ENCODE measurements around the gene MECP2. TPM values are rescaled to one million over a fixed set of nuclear protein-coding genes. Genes with fewer than 3 reads are reported as not detected.
"Not testable (repeated sequence)": the region's sequence is repeated elsewhere in the genome, so short reads cannot be mapped to it uniquely, and the experiment has no call there.

Gene MECP2
- total RNA-seq, 1 donor from 2014 or later, result 10.4 TPM

DNA sequence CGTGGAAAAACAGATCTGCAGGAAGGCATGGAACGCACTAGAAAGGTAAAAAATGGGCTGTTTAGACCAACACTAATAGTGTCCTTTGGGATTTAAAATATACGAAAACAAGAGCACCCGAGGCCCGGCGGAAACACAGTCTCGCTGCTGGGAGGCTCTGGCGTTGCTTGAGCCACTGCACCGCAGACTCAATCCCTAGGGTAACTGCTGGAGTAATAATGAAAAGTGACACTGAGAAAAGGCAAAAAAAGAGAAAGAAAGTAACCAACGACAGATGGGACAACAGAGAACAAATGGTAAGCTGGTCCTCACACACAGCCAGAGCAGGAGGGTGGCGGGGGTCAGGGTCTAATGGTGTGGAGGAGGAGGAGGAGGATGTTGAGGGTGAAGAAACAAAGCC is 93.2 kb downstream of the MECP2 start:
- H3K9ac ChIP-seq (ENCODE audit: low read depth in 1 of 3, low read length in 3 of 3), result no peak overlapping the region

DNA sequence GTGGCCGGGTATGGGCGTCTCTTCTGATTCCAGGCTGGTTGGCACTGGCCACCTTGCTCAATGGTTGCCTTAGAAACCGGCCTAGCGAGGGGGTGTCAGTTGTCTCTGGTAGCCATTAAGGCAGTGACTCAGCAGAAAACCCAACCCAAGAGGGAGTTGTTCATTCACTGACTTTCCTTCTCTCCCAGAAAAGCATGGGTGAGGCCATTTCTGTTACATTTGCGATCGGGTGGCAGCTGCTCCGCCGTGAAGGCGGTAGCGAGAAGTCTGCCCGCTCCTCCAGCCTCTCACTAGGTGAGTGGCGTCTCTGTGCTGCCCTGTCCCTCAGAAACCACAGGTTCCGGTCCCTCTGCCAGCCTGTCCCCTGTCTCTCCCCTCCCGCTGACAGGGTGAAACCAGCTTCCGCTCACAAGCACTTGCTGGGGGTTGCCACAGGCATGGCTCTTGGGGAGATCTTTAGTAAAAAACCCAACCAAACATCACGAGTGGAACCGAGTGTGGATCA is 95.2 kb downstream of the MECP2 start:
- Histone ChIP-seq H3K27ac (ENCODE audit: low read depth, low read length) (no peak overlapping the region), H3K4me3 (ENCODE audit: low read length in 3 of 3) (peak overlapping the region in 1 of 3 donors; percentile 38), H3K9ac (ENCODE audit: low read depth in 1 of 3, low read length in 3 of 3) (peak overlapping the region in 1 of 3 donors; percentile 25), H3K36me3 (ENCODE audit: control insufficient read depth in 3 of 3, insufficient read depth in 3 of 3, low read length in 3 of 3) (no peaks in the 10 kb centered on the region), H3K4me1 (ENCODE audit: control insufficient read depth in 3 of 3, insufficient read depth in 3 of 3, low read length in 3 of 3) (peaks cover 0 to 3% (median 3%) of the 10 kb centered on the region in 3 donors), H3K9me3 (ENCODE audit: control insufficient read depth in 3 of 3, low read length in 3 of 3) (no peaks in the 10 kb centered on the region), H3K27me3 (ENCODE audit: control insufficient read depth in 3 of 3, insufficient read depth in 3 of 3, low read length in 3 of 3) (peaks cover 0 to 5% (median 0%) of the 10 kb centered on the region in 3 donors)

More for the DNA sequence above, 93.2 kb downstream of the MECP2 start:
- peaks cover 0 to 5% (median 0%) of the 10 kb centered on the region in 3 donors for H3K27me3 ChIP-seq (ENCODE audit: control insufficient read depth in 3 of 3, insufficient read depth in 3 of 3, low read length in 3 of 3)
- no peaks in the 10 kb centered on the region for H3K9me3 ChIP-seq (ENCODE audit: control insufficient read depth in 3 of 3, low read length in 3 of 3)
- H3K36me3 ChIP-seq (ENCODE audit: control insufficient read depth in 3 of 3, insufficient read depth in 3 of 3, low read length in 3 of 3), result no peaks in the 10 kb centered on the region
- no peak overlapping the region for H3K27ac ChIP-seq (ENCODE audit: low read depth, low read length)
- no peak overlapping the region for H3K4me3 ChIP-seq (ENCODE audit: low read length in 3 of 3)
- H3K4me1 ChIP-seq (ENCODE audit: control insufficient read depth in 3 of 3, insufficient read depth in 3 of 3, low read length in 3 of 3), result peaks cover 0 to 3% (median 3%) of the 10 kb centered on the region in 3 donors

DNA sequence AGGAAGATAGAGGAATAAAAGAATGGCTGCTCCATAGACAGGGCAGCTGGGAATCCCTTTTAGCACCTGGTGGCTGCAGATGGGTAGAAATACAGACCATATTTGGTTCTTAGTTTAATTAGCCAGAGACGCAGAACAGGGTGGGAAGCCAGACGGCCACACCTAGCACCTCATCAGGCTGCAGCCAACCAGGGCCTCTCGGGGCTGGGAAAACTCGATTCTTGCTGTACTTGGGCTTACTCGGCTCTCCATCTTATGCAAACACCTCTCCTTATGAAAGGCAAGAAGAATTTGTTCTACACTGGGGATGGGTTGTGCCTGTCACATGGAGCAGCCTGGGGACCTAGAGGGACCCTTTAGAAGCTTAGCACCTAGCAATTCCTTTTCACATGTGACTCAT is 97.5 kb downstream of the MECP2 start:
- Histone ChIP-seq H3K9me3 (ENCODE audit: control insufficient read depth in 3 of 3, low read length in 3 of 3) (no peaks in the 10 kb centered on the region), H3K9ac (ENCODE audit: low read depth in 1 of 3, low read length in 3 of 3) (no peak overlapping the region), H3K36me3 (ENCODE audit: control insufficient read depth in 3 of 3, insufficient read depth in 3 of 3, low read length in 3 of 3) (no peaks in the 10 kb centered on the region), H3K4me1 (ENCODE audit: control insufficient read depth in 3 of 3, insufficient read depth in 3 of 3, low read length in 3 of 3) (peaks cover 0 to 3% (median 3%) of the 10 kb centered on the region in 3 donors), H3K27ac (ENCODE audit: low read depth, low read length) (no peak overlapping the region), H3K27me3 (ENCODE audit: control insufficient read depth in 3 of 3, insufficient read depth in 3 of 3, low read length in 3 of 3) (peaks cover 0 to 5% (median 0%) of the 10 kb centered on the region in 3 donors), H3K4me3 (ENCODE audit: low read length in 3 of 3) (no peak overlapping the region)

DNA sequence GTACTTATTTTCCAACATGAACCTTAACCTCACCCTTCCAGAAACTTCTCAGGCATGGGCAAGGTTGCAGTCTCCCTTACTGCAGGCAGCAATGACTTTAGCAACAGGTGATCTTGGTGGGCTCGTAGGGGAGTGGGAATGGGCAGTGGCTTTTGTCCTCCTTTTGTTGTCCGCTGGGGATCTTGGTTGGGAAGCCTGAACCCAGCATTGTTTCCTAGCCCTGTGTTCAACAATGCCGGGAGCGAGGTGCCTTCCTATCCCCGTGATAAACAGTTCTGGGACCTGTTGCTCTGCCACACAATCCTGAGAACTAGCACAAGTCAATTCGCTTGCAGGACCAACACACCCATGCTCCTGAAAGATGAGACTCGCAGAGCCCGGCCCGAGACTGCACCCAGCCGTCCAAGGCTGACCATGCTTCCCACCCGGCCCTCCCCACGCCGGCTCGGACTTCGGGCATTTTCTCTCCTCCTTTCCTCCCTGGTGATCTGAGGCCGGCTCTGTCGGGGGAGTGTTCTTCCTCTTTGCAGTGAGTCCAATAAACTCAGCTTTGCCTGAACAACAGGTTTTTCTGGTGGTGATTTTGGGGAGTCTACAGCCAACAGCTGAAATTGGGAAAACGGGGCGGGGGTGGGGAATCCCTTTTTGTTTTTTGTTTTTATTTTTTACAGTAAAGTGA is 98.0 kb downstream of the MECP2 start:
- Histone ChIP-seq H3K27ac (ENCODE audit: low read depth, low read length) (no peak overlapping the region), H3K4me3 (ENCODE audit: low read length in 3 of 3) (no peak overlapping the region)

GRCh38 chrX:153995504-153995903 is 102.0 kb downstream of the MECP2 start:
- H3K27me3 ChIP-seq (ENCODE audit: control insufficient read depth in 3 of 3, insufficient read depth in 3 of 3, low read length in 3 of 3), result no peaks in the 10 kb centered on the region
- no peak overlapping the region for H3K27ac ChIP-seq (ENCODE audit: low read depth, low read length)
- no peak overlapping the region for H3K9ac ChIP-seq (ENCODE audit: low read depth in 1 of 3, low read length in 3 of 3)
- no peak overlapping the region for H3K4me3 ChIP-seq (ENCODE audit: low read length in 3 of 3)
- no peaks in the 10 kb centered on the region for H3K36me3 ChIP-seq (ENCODE audit: control insufficient read depth in 3 of 3, insufficient read depth in 3 of 3, low read length in 3 of 3)
- no peaks in the 10 kb centered on the region for H3K4me1 ChIP-seq (ENCODE audit: control insufficient read depth in 3 of 3, insufficient read depth in 3 of 3, low read length in 3 of 3)
- H3K9me3 ChIP-seq (ENCODE audit: control insufficient read depth in 3 of 3, low read length in 3 of 3), result no peaks in the 10 kb centered on the region

More for the DNA sequence above, 98.0 kb downstream of the MECP2 start:
- no peak overlapping the region for H3K9ac ChIP-seq (ENCODE audit: low read depth in 1 of 3, low read length in 3 of 3)
- H3K27me3 ChIP-seq (ENCODE audit: control insufficient read depth in 3 of 3, insufficient read depth in 3 of 3, low read length in 3 of 3), result peaks cover 0 to 2% (median 0%) of the 10 kb centered on the region in 3 donors
- peaks cover 0 to 3% (median 3%) of the 10 kb centered on the region in 3 donors for H3K4me1 ChIP-seq (ENCODE audit: control insufficient read depth in 3 of 3, insufficient read depth in 3 of 3, low read length in 3 of 3)
- H3K36me3 ChIP-seq (ENCODE audit: control insufficient read depth in 3 of 3, insufficient read depth in 3 of 3, low read length in 3 of 3), result no peaks in the 10 kb centered on the region
- H3K9me3 ChIP-seq (ENCODE audit: control insufficient read depth in 3 of 3, low read length in 3 of 3), result no peaks in the 10 kb centered on the region

GRCh38 chrX:153994398-153994797 is 103.1 kb downstream of the MECP2 start:
- H3K9me3 ChIP-seq (ENCODE audit: control insufficient read depth in 3 of 3, low read length in 3 of 3); H3K27me3 ChIP-seq (ENCODE audit: control insufficient read depth in 3 of 3, insufficient read depth in 3 of 3, low read length in 3 of 3); H3K9ac ChIP-seq (ENCODE audit: low read depth in 1 of 3, low read length in 3 of 3); H3K36me3 ChIP-seq (ENCODE audit: control insufficient read depth in 3 of 3, insufficient read depth in 3 of 3, low read length in 3 of 3); H3K4me3 ChIP-seq (ENCODE audit: low read length in 3 of 3); H3K27ac ChIP-seq (ENCODE audit: low read depth, low read length); H3K4me1 ChIP-seq (ENCODE audit: control insufficient read depth in 3 of 3, insufficient read depth in 3 of 3, low read length in 3 of 3): not testable (repeated sequence)

DNA sequence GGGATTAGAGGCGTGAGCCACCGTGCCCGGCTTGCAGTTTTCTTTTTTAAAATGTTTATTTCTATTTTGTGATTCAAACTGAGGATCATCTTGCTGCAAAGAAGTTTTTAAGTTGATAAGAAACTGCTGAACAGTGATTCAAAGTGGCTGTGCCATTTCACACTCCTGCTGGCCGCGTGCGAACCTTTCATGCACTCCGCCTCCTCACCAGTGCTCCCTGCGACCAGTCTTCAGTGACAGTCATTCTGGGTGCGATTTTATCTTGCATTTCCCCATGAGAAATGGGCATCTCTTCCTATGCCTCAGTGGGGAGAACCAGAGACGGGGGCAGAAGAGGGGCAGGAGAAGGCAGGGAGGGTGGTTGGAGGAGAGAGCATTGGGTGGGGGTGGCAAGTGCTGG is 103.5 kb downstream of the MECP2 start:
- Histone ChIP-seq H3K4me1 (ENCODE audit: control insufficient read depth in 3 of 3, insufficient read depth in 3 of 3, low read length in 3 of 3) (no peaks in the 10 kb centered on the region), H3K27ac (ENCODE audit: low read depth, low read length) (no peak overlapping the region), H3K36me3 (ENCODE audit: control insufficient read depth in 3 of 3, insufficient read depth in 3 of 3, low read length in 3 of 3) (no peaks in the 10 kb centered on the region), H3K9me3 (ENCODE audit: control insufficient read depth in 3 of 3, low read length in 3 of 3) (no peaks in the 10 kb centered on the region), H3K9ac (ENCODE audit: low read depth in 1 of 3, low read length in 3 of 3) (no peak overlapping the region), H3K4me3 (ENCODE audit: low read length in 3 of 3) (no peak overlapping the region), H3K27me3 (ENCODE audit: control insufficient read depth in 3 of 3, insufficient read depth in 3 of 3, low read length in 3 of 3) (peaks cover 0 to 4% (median 0%) of the 10 kb centered on the region in 3 donors)

DNA sequence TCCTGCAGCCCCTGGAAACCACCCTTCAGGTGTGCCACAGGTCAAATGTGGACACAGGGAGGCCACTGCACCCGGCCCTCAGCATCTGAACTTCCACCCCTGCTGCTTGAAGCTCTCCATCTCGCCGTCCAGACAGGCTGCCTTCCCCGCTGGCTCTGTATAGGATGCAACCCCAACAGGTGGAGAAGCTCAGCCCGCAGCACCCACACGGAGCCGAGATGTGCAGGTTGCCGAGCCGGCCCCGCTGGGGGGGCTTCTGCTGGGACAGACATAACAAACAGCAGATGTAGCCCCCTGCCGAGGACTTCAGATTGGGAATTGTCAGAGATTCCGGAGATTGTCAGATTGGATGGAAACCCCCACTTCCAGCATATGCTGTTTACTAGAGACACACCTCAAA is 104.4 kb downstream of the MECP2 start:
- H3K27me3 ChIP-seq (ENCODE audit: control insufficient read depth in 3 of 3, insufficient read depth in 3 of 3, low read length in 3 of 3), result peaks cover 0 to 4% (median 0%) of the 10 kb centered on the region in 3 donors
- H3K4me3 ChIP-seq (ENCODE audit: low read length in 3 of 3), result no peak overlapping the region
- H3K9ac ChIP-seq (ENCODE audit: low read depth in 1 of 3, low read length in 3 of 3), result no peak overlapping the region
- no peaks in the 10 kb centered on the region for H3K9me3 ChIP-seq (ENCODE audit: control insufficient read depth in 3 of 3, low read length in 3 of 3)
- no peak overlapping the region for H3K27ac ChIP-seq (ENCODE audit: low read depth, low read length)
- H3K36me3 ChIP-seq (ENCODE audit: control insufficient read depth in 3 of 3, insufficient read depth in 3 of 3, low read length in 3 of 3), result no peaks in the 10 kb centered on the region
- no peaks in the 10 kb centered on the region for H3K4me1 ChIP-seq (ENCODE audit: control insufficient read depth in 3 of 3, insufficient read depth in 3 of 3, low read length in 3 of 3)

- H3K9me3 ChIP-seq (ENCODE audit: control insufficient read depth in 3 of 3, low read length in 3 of 3), result no peaks in the 10 kb centered on the region
- H3K9ac ChIP-seq (ENCODE audit: low read depth in 1 of 3, low read length in 3 of 3), result no peak overlapping the region
- no peak overlapping the region for H3K4me3 ChIP-seq (ENCODE audit: low read length in 3 of 3)
- peaks cover 0 to 4% (median 0%) of the 10 kb centered on the region in 3 donors for H3K27me3 ChIP-seq (ENCODE audit: control insufficient read depth in 3 of 3, insufficient read depth in 3 of 3, low read length in 3 of 3)
- H3K36me3 ChIP-seq (ENCODE audit: control insufficient read depth in 3 of 3, insufficient read depth in 3 of 3, low read length in 3 of 3), result no peaks in the 10 kb centered on the region
- H3K4me1 ChIP-seq (ENCODE audit: control insufficient read depth in 3 of 3, insufficient read depth in 3 of 3, low read length in 3 of 3), result no peaks in the 10 kb centered on the region
- H3K27ac ChIP-seq (ENCODE audit: low read depth, low read length), result no peak overlapping the region
These were observed 105.3 kb downstream of the MECP2 start for GRCh38 chrX:153992180-153992579.

DNA sequence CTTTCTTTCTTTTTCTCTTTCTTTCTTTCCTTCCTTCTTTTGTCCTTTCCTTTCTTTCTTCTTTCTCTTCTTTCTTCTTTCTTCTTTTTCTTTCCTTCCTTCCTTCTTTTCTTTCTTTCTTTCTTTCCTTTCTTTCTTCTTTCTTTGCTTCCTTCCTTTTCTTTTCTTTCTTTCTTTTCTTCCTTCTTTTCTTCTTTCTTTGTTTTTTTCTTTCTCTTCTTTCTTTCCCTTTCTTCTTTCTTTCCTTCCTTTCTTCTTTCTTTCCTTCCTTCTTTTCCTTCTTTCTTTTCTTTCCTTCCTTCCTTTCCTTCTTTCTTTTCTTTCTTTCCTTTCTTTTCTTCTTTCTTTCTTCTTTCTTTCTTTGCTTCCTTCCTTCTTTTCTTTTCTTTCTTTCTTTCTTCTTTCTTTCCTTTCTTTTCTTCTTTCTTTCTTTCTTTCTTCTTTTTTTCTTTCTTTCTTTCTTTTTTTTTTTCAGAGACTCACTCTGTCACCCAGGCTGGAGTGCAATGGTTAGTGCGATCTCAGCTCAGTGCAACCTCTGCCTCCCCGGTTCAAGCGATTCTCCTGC is 106.4 kb downstream of the MECP2 start:
- Histone ChIP-seq H3K4me3 (ENCODE audit: low read length in 3 of 3) (no peak overlapping the region), H3K36me3 (ENCODE audit: control insufficient read depth in 3 of 3, insufficient read depth in 3 of 3, low read length in 3 of 3) (no peaks in the 10 kb centered on the region), H3K4me1 (ENCODE audit: control insufficient read depth in 3 of 3, insufficient read depth in 3 of 3, low read length in 3 of 3) (no peaks in the 10 kb centered on the region), H3K9ac (ENCODE audit: low read depth in 1 of 3, low read length in 3 of 3) (no peak overlapping the region), H3K9me3 (ENCODE audit: control insufficient read depth in 3 of 3, low read length in 3 of 3) (no peaks in the 10 kb centered on the region), H3K27me3 (ENCODE audit: control insufficient read depth in 3 of 3, insufficient read depth in 3 of 3, low read length in 3 of 3) (peaks cover 0 to 4% (median 0%) of the 10 kb centered on the region in 3 donors), H3K27ac (ENCODE audit: low read depth, low read length) (no peak overlapping the region)

Measured in skeletal muscle tissue (tissue), 4 donors.